Mesenchymal stem cell (in vitro differentiated cells and primary cell): ENCODE results near the gene GMEB1. TPM values are rescaled to one million over a fixed set of nuclear protein-coding genes. Genes with fewer than 3 reads are reported as not detected.
A peak's percentile ranks its signal among the peaks of the same experiment; 100 is the strongest.

Experiments
- DNase-seq: peaks from one replicate; pipeline ENCODE4 v3.0.0-alpha.2; 2013
- H2AFZ ChIP-seq: one replicate; pipeline ENCODE4 v1.6.1; 2013; ENCODE audit warnings: low read depth, mild to moderate bottlenecking, control low read depth, inconsistent platforms, low read length, moderate library complexity
- H2AK5ac ChIP-seq: 2 replicates; pipeline ENCODE4 v1.6.1; 2013; ENCODE audit warnings: low read length, moderate library complexity, mild to moderate bottlenecking, inconsistent platforms; ENCODE audit not compliant: severe bottlenecking
- H2BK120ac ChIP-seq: one replicate; pipeline ENCODE4 v1.6.1; 2013; ENCODE audit warnings: low read depth, mild to moderate bottlenecking, inconsistent platforms, low read length, moderate library complexity
- H2BK12ac ChIP-seq, 2 experiments: one replicate each; pipeline ENCODE4 v1.6.1; 2013; ENCODE audit warnings: inconsistent platforms in 2 of 2, low read length in 2 of 2, mild to moderate bottlenecking in 2 of 2, moderate library complexity in 2 of 2, control low read depth in 1 of 2
- H2BK15ac ChIP-seq: one replicate; pipeline ENCODE4 v1.6.1; 2013; ENCODE audit warnings: mild to moderate bottlenecking, low read depth, inconsistent platforms; ENCODE audit not compliant: poor library complexity, severe bottlenecking
- H2BK5ac ChIP-seq: 2 replicates; pipeline ENCODE4 v1.6.1; 2013; ENCODE audit warnings: low read depth, mild to moderate bottlenecking, low read length, control low read depth, inconsistent platforms; ENCODE audit not compliant: poor library complexity, severe bottlenecking
- H3K14ac ChIP-seq, 2 experiments: one replicate each; pipeline ENCODE4 v1.6.1; 2013; ENCODE audit warnings: inconsistent platforms in 2 of 2, low read length in 2 of 2, control low read depth in 1 of 2, mild to moderate bottlenecking in 1 of 2, moderate library complexity in 1 of 2
- H3K18ac ChIP-seq, 2 experiments: one replicate each; pipeline ENCODE4 v1.6.1; 2013; ENCODE audit warnings: inconsistent platforms in 2 of 2, low read length in 2 of 2, control low read depth in 1 of 2, low read depth in 1 of 2, mild to moderate bottlenecking in 1 of 2
- H3K23ac ChIP-seq, 2 experiments: one replicate each; pipeline ENCODE4 v1.6.1; 2013; ENCODE audit warnings: inconsistent platforms in 2 of 2, low read length in 2 of 2, mild to moderate bottlenecking in 2 of 2, moderate library complexity in 2 of 2, control low read depth in 1 of 2
- H3K27ac ChIP-seq: 2 replicates; pipeline ENCODE4 v1.5.1; 2013; ENCODE audit warnings: mild to moderate bottlenecking, moderate library complexity, low read length, control low read depth, inconsistent platforms; ENCODE audit not compliant: poor library complexity, severe bottlenecking
- H3K27me3 ChIP-seq, 2 experiments: 2 replicates each; pipeline versions ENCODE4 v1.6.1 to v1.7.0; 2013; ENCODE audit warnings: low read length in 2 of 2, mild to moderate bottlenecking in 2 of 2, moderate library complexity in 2 of 2, control low read depth in 1 of 2, inconsistent platforms in 1 of 2; ENCODE audit not compliant: control insufficient read depth in 1 of 2, insufficient read depth in 1 of 2
- H3K36me3 ChIP-seq, 2 experiments: 2 replicates each; pipeline versions ENCODE4 v1.6.1 to v1.7.0; 2013; ENCODE audit warnings: low read length in 2 of 2, control low read depth in 1 of 2, inconsistent platforms in 1 of 2, low read depth in 1 of 2, mild to moderate bottlenecking in 1 of 2; ENCODE audit not compliant: insufficient read depth in 2 of 2, control insufficient read depth in 1 of 2
- H3K4ac ChIP-seq, 2 experiments: one replicate each; pipeline ENCODE4 v1.6.1; 2013; ENCODE audit warnings: inconsistent platforms in 2 of 2, low read length in 2 of 2, mild to moderate bottlenecking in 2 of 2, moderate library complexity in 2 of 2, control low read depth in 1 of 2, low read depth in 1 of 2
- H3K4me1 ChIP-seq: 2 replicates; pipeline ENCODE4 v1.6.1; 2013; ENCODE audit warnings: low read depth, low read length, control low read depth; ENCODE audit not compliant: control insufficient read depth, insufficient read depth
- H3K4me2 ChIP-seq: 2 replicates; pipeline ENCODE4 v1.6.1; 2013; ENCODE audit warnings: low read length, mild to moderate bottlenecking, inconsistent platforms; ENCODE audit not compliant: poor library complexity, severe bottlenecking
- H3K4me3 ChIP-seq, 2 experiments: 2 replicates each; pipeline versions ENCODE4 v1.5.1 to v1.7.0; 2013; ENCODE audit warnings: low read length in 2 of 2, mild to moderate bottlenecking in 2 of 2, control low read depth in 1 of 2, low read depth in 1 of 2; ENCODE audit not compliant: insufficient read depth in 1 of 2
- H3K79me1 ChIP-seq: replicated peaks from 2 replicates; pipeline ENCODE4 v1.6.1; 2013; ENCODE audit warnings: mild to moderate bottlenecking, control low read depth, low read length, inconsistent platforms; ENCODE audit not compliant: poor library complexity, severe bottlenecking
- H3K9ac ChIP-seq: 2 replicates; pipeline ENCODE4 v1.7.0; 2013; ENCODE audit warnings: mild to moderate bottlenecking, low read length, moderate library complexity
- H3K9me3 ChIP-seq: 2 replicates; pipeline ENCODE4 v1.7.0; 2013; ENCODE audit warnings: mild to moderate bottlenecking, low read length; ENCODE audit not compliant: control insufficient read depth
- H4K8ac ChIP-seq: one replicate; pipeline ENCODE4 v1.6.1; 2013; ENCODE audit warnings: inconsistent platforms, mild to moderate bottlenecking, low read length, moderate library complexity
- H4K91ac ChIP-seq: one replicate; pipeline ENCODE4 v1.6.1; 2013; ENCODE audit warnings: mild to moderate bottlenecking, low read length, inconsistent platforms
- WGBS: methylation state at CpG from one replicate; pipeline ENCODE4 v1.1.7; 2013; ENCODE audit warnings: mixed read lengths; 5-methylcytosine and 5-hydroxymethylcytosine counted together
- polyA plus RNA-seq, 2 experiments: library from polyadenylated mRNA; stranded (reverse); fragments of 200-250 nt; gene quantifications; one replicate each; pipeline ENCODE4 v1.2.3, GENCODE V29; 2013

Gene GMEB1, protein sequence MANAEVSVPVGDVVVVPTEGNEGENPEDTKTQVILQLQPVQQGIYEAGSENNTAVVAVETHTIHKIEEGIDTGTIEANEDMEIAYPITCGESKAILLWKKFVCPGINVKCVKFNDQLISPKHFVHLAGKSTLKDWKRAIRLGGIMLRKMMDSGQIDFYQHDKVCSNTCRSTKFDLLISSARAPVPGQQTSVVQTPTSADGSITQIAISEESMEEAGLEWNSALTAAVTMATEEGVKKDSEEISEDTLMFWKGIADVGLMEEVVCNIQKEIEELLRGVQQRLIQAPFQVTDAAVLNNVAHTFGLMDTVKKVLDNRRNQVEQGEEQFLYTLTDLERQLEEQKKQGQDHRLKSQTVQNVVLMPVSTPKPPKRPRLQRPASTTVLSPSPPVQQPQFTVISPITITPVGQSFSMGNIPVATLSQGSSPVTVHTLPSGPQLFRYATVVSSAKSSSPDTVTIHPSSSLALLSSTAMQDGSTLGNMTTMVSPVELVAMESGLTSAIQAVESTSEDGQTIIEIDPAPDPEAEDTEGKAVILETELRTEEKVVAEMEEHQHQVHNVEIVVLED
- polyA plus RNA-seq (2013, experiment 1 of 2) = 7.2 TPM
- polyA plus RNA-seq (2013, experiment 2 of 2) = 7.4 TPM

GRCh38 chr1:28668191-28668955, at the start of gene GMEB1:
Gene GMEB1 (plus strand): TSS chr1:28668784. CDS start chr1:28683613, 14,829 bp downstream.
- H2BK15ac ChIP-seq = peak within 1 kb of the TSS; percentile 66
- no peak within 1 kb of the TSS for H3K23ac ChIP-seq
- H3K4me3 ChIP-seq = peak within 1 kb of the TSS; percentile 65 to 94
- no peak within 1 kb of the TSS for H2AK5ac ChIP-seq
- H4K8ac ChIP-seq = peak within 1 kb of the TSS; percentile 45
- H3K79me1 ChIP-seq = peaks cover 4% of the 10 kb centered on the region
- H2BK120ac ChIP-seq = peak within 1 kb of the TSS; percentile 61
- peak within 1 kb of the TSS; percentile 79 to 99 for H3K18ac ChIP-seq
- peak within 1 kb of the TSS; percentile 97 for H3K27ac ChIP-seq
- peak within 1 kb of the TSS; percentile 75 for H3K4me2 ChIP-seq
- H3K36me3 ChIP-seq = no peaks in the 10 kb centered on the region
- H2BK12ac ChIP-seq = no peak within 1 kb of the TSS
- peak within 1 kb of the TSS in 1 of 2 experiments; percentile 18 for H3K14ac ChIP-seq
- 9% methylated on average over 9 of the region's 57 CpGs for WGBS
- H3K4ac ChIP-seq = peak within 1 kb of the TSS; percentile 37 to 79
- peak within 1 kb of the TSS; percentile 99 for H3K9ac ChIP-seq
- peak within 1 kb of the TSS; percentile 50 for H4K91ac ChIP-seq
- peak within 1 kb of the TSS; percentile 81 for H2AFZ ChIP-seq
- no peaks in the 10 kb centered on the region for H3K9me3 ChIP-seq
- H3K27me3 ChIP-seq = no peaks in the 10 kb centered on the region
- H3K4me1 ChIP-seq = peaks cover 7% of the 10 kb centered on the region
- peak within 1 kb of the TSS; percentile 77 for H2BK5ac ChIP-seq
- peak; percentile 86 for DNase-seq

DNA sequence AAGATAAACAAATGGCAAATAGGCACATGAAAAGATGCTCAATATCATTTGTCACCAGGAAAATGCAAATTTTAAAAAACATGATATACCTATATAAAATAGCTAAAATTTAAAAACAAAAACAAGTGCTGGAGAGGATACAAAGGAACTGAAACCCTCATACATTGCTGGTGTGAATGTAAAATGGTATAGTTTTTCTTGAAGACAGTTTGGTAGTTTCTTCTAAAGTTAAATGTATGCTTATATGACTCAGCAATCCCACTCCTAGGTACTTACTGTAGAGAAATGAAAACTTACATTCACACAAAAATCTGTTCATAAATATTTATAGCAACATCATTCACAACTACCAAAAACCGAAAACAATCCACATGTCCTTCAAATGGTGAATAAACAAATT, 36.9 kb upstream of the GMEB1 start:
- H3K14ac ChIP-seq = no peak overlapping the region
- no peaks in the 10 kb centered on the region for H3K9me3 ChIP-seq
- H3K79me1 ChIP-seq = peaks cover under 1% of the 10 kb centered on the region
- no peak overlapping the region for H2BK5ac ChIP-seq
- no peak overlapping the region for H3K27ac ChIP-seq
- H3K36me3 ChIP-seq = no peaks in the 10 kb centered on the region
- no peak overlapping the region for H2AFZ ChIP-seq
- H3K18ac ChIP-seq = no peak overlapping the region
- no peak overlapping the region for H3K9ac ChIP-seq
- no peak overlapping the region for H4K91ac ChIP-seq
- H2BK15ac ChIP-seq = no peak overlapping the region
- DNase-seq = no peak
- no peak overlapping the region for H4K8ac ChIP-seq
- no peak overlapping the region for H2BK12ac ChIP-seq
- H2AK5ac ChIP-seq = no peak overlapping the region
- H3K4me3 ChIP-seq = no peak overlapping the region
- WGBS = no CpG with 5 or more reads among the region's 1 CpG
- no peak overlapping the region for H3K4me2 ChIP-seq
- no peak overlapping the region for H3K23ac ChIP-seq
- no peaks in the 10 kb centered on the region for H3K27me3 ChIP-seq
- H3K4me1 ChIP-seq = peaks cover 1% of the 10 kb centered on the region
- no peak overlapping the region for H2BK120ac ChIP-seq
- H3K4ac ChIP-seq = no peak overlapping the region

GRCh38 chr1:28632560-28632959, 36.0 kb upstream of the GMEB1 start:
- no peak overlapping the region for H4K91ac ChIP-seq
- no peak overlapping the region for H3K14ac ChIP-seq
- peaks cover 1% of the 10 kb centered on the region for H3K4me1 ChIP-seq
- no peak overlapping the region for H2BK120ac ChIP-seq
- no peaks in the 10 kb centered on the region for H3K27me3 ChIP-seq
- 98% methylated on average over 4 of the region's 4 CpGs for WGBS
- no peak overlapping the region for H3K4me3 ChIP-seq
- H4K8ac ChIP-seq = no peak overlapping the region
- H2BK5ac ChIP-seq = no peak overlapping the region
- H2BK12ac ChIP-seq = no peak overlapping the region
- no peak overlapping the region for H2BK15ac ChIP-seq
- no peaks in the 10 kb centered on the region for H3K36me3 ChIP-seq
- no peaks in the 10 kb centered on the region for H3K9me3 ChIP-seq
- H3K23ac ChIP-seq = no peak overlapping the region
- no peak overlapping the region for H3K4ac ChIP-seq
- H2AK5ac ChIP-seq = no peak overlapping the region
- no peak overlapping the region for H2AFZ ChIP-seq
- no peak overlapping the region for H3K27ac ChIP-seq
- H3K79me1 ChIP-seq = peaks cover 5% of the 10 kb centered on the region
- no peak for DNase-seq
- no peak overlapping the region for H3K9ac ChIP-seq
- H3K18ac ChIP-seq = no peak overlapping the region
- no peak overlapping the region for H3K4me2 ChIP-seq

- Histone ChIP-seq H2BK120ac (no peak overlapping the region), H3K23ac (no peak overlapping the region), H4K8ac (no peak overlapping the region), H2AK5ac (no peak overlapping the region), H3K4me3 (no peak overlapping the region), H3K27ac (no peak overlapping the region), H3K9me3 (no peaks in the 10 kb centered on the region), H2AFZ (no peak overlapping the region), H3K27me3 (no peaks in the 10 kb centered on the region), H3K14ac (no peak overlapping the region), H3K4ac (no peak overlapping the region), H3K36me3 (peaks cover 0 to 7% of the 10 kb centered on the region in 2 experiments), H4K91ac (no peak overlapping the region), H3K4me1 (peaks cover 9% of the 10 kb centered on the region), H2BK12ac (no peak overlapping the region), H3K79me1 (peaks cover 8% of the 10 kb centered on the region), H2BK5ac (no peak overlapping the region), H3K9ac (peak overlapping the region; percentile 94), H3K18ac (no peak overlapping the region), H2BK15ac (no peak overlapping the region), H3K4me2 (no peak overlapping the region)
- 100% methylated on average over 1 of the region's 1 CpG for WGBS
- peak; percentile 38 for DNase-seq
Measured at GRCh38 chr1:28640766-28641165, 27.8 kb upstream of the GMEB1 start.
